ENCODE data around the gene MPPED1.

DNA sequence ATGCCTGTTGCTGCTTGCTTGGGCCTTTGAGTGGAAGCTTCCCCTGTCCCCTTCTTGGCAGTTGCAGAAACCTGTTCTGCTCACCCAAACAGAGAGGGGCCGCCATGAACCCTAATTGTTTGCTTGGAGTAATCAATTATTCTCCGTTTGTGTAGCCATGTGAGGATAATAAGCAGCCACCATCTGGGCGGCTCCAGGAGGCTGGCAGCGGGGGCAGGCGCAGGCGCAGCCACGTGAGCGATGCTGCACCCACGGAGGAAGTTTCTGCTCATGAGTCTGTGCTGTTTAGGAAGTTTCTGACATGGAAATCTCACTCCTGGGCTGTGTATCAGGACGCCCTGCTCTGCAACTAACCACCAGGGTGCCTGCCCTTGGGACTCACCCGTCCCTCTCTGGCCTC is 90.1 kb downstream of the MPPED1 start:
- TF ChIP-seq, protein P1, sequence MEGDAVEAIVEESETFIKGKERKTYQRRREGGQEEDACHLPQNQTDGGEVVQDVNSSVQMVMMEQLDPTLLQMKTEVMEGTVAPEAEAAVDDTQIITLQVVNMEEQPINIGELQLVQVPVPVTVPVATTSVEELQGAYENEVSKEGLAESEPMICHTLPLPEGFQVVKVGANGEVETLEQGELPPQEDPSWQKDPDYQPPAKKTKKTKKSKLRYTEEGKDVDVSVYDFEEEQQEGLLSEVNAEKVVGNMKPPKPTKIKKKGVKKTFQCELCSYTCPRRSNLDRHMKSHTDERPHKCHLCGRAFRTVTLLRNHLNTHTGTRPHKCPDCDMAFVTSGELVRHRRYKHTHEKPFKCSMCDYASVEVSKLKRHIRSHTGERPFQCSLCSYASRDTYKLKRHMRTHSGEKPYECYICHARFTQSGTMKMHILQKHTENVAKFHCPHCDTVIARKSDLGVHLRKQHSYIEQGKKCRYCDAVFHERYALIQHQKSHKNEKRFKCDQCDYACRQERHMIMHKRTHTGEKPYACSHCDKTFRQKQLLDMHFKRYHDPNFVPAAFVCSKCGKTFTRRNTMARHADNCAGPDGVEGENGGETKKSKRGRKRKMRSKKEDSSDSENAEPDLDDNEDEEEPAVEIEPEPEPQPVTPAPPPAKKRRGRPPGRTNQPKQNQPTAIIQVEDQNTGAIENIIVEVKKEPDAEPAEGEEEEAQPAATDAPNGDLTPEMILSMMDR (CRISPR knock-in tag; IDR thresholded peaks at IDR 0.05) = no peak
- no peak for TF ChIP-seq ZNF350 (CRISPR knock-in tag; IDR thresholded peaks at IDR 0.05; ENCODE audit: borderline replicate concordance, low read depth)
- no peak for TF ChIP-seq NBN (conservative IDR thresholded peaks at IDR 0.05)
